CD14-positive monocyte (primary cell): ENCODE results near the gene EIF2AK2. TPM values are rescaled to one million over a fixed set of nuclear protein-coding genes. Genes with fewer than 3 reads are reported as not detected.

Experiments
- DNase-seq, 3 donors: peaks; one replicate each; pipeline ENCODE4 v3.0.0-alpha.2; 2011 to 2022
- H2AFZ ChIP-seq: 2 replicates; pipeline ENCODE4 v1.6.0; 2012; ENCODE audit warnings: mild to moderate bottlenecking, low read depth, low read length, inconsistent platforms; ENCODE audit not compliant: insufficient read depth, poor library complexity, severe bottlenecking
- H3K27ac ChIP-seq, 2 donors: 1 replicate in 1 of 2; 2 replicates in 1 of 2; pipeline ENCODE4 v1.5.1; 2012 to 2013; ENCODE audit warnings: low read length in 2 of 2, control low read depth in 1 of 2, inconsistent platforms in 1 of 2, low read depth in 1 of 2, mild to moderate bottlenecking in 1 of 2
- H3K27me3 ChIP-seq, 2 donors: one replicate each; pipeline versions ENCODE4 v1.6.0 to v1.6.1; 2011 to 2013; ENCODE audit warnings: low read length in 2 of 2; ENCODE audit not compliant: control insufficient read depth in 2 of 2, insufficient read depth in 2 of 2
- H3K36me3 ChIP-seq, 2 donors: replicated peaks in 1 of 2; 1 replicate in 1 of 2; 2 replicates in 1 of 2; pipeline versions ENCODE4 v1.5.1 to v1.6.1; 2012 to 2013; ENCODE audit warnings: low read length in 2 of 2, control low read depth in 1 of 2, inconsistent platforms in 1 of 2, mild to moderate bottlenecking in 1 of 2; ENCODE audit not compliant: insufficient read depth in 2 of 2, control insufficient read depth in 1 of 2
- H3K4me1 ChIP-seq, 2 donors: 1 replicate in 1 of 2; 2 replicates in 1 of 2; pipeline versions ENCODE4 v1.5.1 to v1.6.1; 2012 to 2013; ENCODE audit warnings: low read length in 2 of 2, control low read depth in 1 of 2, inconsistent platforms in 1 of 2, mild to moderate bottlenecking in 1 of 2, moderate library complexity in 1 of 2; ENCODE audit not compliant: insufficient read depth in 2 of 2, control insufficient read depth in 1 of 2
- H3K4me2 ChIP-seq: replicated peaks from 2 replicates; pipeline ENCODE3; 2012; ENCODE audit warnings: low read length, moderate library complexity, mild to moderate bottlenecking; ENCODE audit not compliant: poor library complexity, severe bottlenecking; ENCODE audit errors: extremely low read depth
- H3K4me3 ChIP-seq, 3 experiments: fragments of 200-600 bp in 1 of 3; sonication (generic) in 1 of 3; replicated peaks in 1 of 3; 1 replicate in 2 of 3; 2 replicates in 1 of 3; pipeline ENCODE4 v1.5.1; 2011 to 2013; ENCODE audit warnings: low read length in 3 of 3, mild to moderate bottlenecking in 3 of 3, control low read depth in 2 of 3, low read depth in 2 of 3, inconsistent platforms in 1 of 3, moderate library complexity in 1 of 3
- H3K79me2 ChIP-seq: 2 replicates; pipeline ENCODE4 v1.6.0; 2012; ENCODE audit warnings: mild to moderate bottlenecking, control low read depth, inconsistent platforms, low read length, moderate library complexity; ENCODE audit not compliant: insufficient read depth
- H3K9ac ChIP-seq: 2 replicates; pipeline ENCODE4 v1.6.0; 2017; ENCODE audit warnings: low read length, mild to moderate bottlenecking; ENCODE audit not compliant: insufficient read depth, poor library complexity, severe bottlenecking
- H3K9me3 ChIP-seq, 2 donors: replicated peaks in 1 of 2; 1 replicate in 1 of 2; 2 replicates in 1 of 2; pipeline versions ENCODE4 v1.5.1 to v1.6.1; 2012 to 2013; ENCODE audit warnings: low read length in 2 of 2, control low read depth in 1 of 2; ENCODE audit not compliant: control insufficient read depth in 1 of 2, insufficient read depth in 1 of 2
- H4K20me1 ChIP-seq: 2 replicates; pipeline ENCODE4 v1.6.0; 2012; ENCODE audit warnings: mild to moderate bottlenecking, low read length, control low read depth, moderate library complexity; ENCODE audit not compliant: insufficient read depth
- H3K27ac Mint-ChIP-seq, 7 donors: one replicate each; pipeline ENCODE4 v1.8.0; 2020; ENCODE audit warnings: mild to moderate bottlenecking in 7 of 7, mixed read lengths in 7 of 7, moderate library complexity in 6 of 7, inconsistent platforms in 2 of 7
- H3K27me3 Mint-ChIP-seq, 3 donors: one replicate each; pipeline ENCODE4 v1.8.0; 2021 to 2022; ENCODE audit warnings: low read depth in 3 of 3, mild to moderate bottlenecking in 3 of 3, mixed read lengths in 3 of 3, moderate library complexity in 3 of 3, inconsistent platforms in 1 of 3
- H3K36me3 Mint-ChIP-seq, 2 donors: one replicate each; pipeline ENCODE4 v1.8.0; 2020; ENCODE audit warnings: mixed read lengths in 2 of 2, inconsistent platforms in 1 of 2, mild to moderate bottlenecking in 1 of 2
- H3K4me1 Mint-ChIP-seq: one replicate; pipeline ENCODE4 v1.8.0; 2020; ENCODE audit warnings: mild to moderate bottlenecking, mixed read lengths
- H3K4me3 Mint-ChIP-seq, 2 donors: one replicate each; pipeline ENCODE4 v1.8.0; 2020; ENCODE audit warnings: mild to moderate bottlenecking in 2 of 2, mixed read lengths in 2 of 2, moderate library complexity in 1 of 2
- H3K9me3 Mint-ChIP-seq, 7 donors: one replicate each; pipeline ENCODE4 v1.8.0; 2020 to 2022; ENCODE audit warnings: mixed read lengths in 7 of 7, mild to moderate bottlenecking in 6 of 7, moderate library complexity in 6 of 7, inconsistent platforms in 2 of 7
- WGBS: methylation state at CpG from one replicate; pipeline ENCODE4 v1.1.5; 2013; ENCODE audit warnings: missing lambda C conversion rate; ENCODE audit not compliant: insufficient coverage; 5-methylcytosine and 5-hydroxymethylcytosine counted together
- intact Hi-C, 2 donors: fragments of 100-400 bp; cut with micrococcal nuclease; formaldehyde crosslinking; loops; one replicate each; pipeline versions ENCODE4 v1.15.0 to v1.15.1; 2023
- polyA plus RNA-seq, 3 donors: library from polyadenylated mRNA; depleted of rRNA in 1 of 3; unstranded in 2 of 3; stranded (reverse) in 1 of 3; fragments of 300-500 nt in 2 of 3; fragments of >200 nt in 1 of 3; fragmentation: Illumina TruSeq in 2 of 3; gene quantifications; 1 replicate in 2 of 3; 2 replicates in 1 of 3; pipeline ENCODE4 v1.2.3, GENCODE V29; 2012 to 2021
- TF ChIP-seq, protein P1 (sequence below): fragments of 200-600 bp; IDR thresholded peaks from one replicate; pipeline ENCODE4 v1.8.0; 2022; ENCODE audit warnings: antibody characterized with exemption, mild to moderate bottlenecking

Gene EIF2AK2
- polyA plus RNA-seq, 3 donors = 7.9 to 23.4 (median 17.6) TPM

DNA sequence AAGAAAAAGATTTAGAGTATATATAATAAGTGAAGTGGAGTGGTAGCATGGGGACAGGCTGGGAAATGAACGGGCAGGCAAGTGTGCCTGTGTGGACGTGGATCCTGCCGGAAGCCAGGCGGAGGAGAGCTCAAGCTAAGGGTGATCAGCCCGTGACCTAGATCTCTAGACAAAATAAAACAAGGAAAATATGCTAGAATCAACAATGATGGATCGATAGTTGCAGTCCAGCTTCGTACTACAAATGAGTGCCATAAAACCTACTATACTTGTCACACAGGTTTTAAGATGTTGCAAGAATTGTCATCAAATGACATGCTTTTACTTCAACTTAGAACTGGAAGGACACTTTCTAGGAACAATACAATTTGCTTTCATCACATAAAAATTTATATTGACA is 8.5 kb downstream of the EIF2AK2 start:
- Mint-ChIP-seq H3K36me3 (peaks cover 50 to 72% of the 10 kb centered on the region in 2 donors), H3K4me3 (no peak overlapping the region), H3K9me3 (peaks cover 0 to 3% (median 0%) of the 10 kb centered on the region in 7 donors), H3K27me3 (no peaks in the 10 kb centered on the region), H3K27ac (peak overlapping the region in 1 of 7 donors; percentile 21), H3K4me1 (peaks cover 8% of the 10 kb centered on the region)
- TF ChIP-seq, protein P1, sequence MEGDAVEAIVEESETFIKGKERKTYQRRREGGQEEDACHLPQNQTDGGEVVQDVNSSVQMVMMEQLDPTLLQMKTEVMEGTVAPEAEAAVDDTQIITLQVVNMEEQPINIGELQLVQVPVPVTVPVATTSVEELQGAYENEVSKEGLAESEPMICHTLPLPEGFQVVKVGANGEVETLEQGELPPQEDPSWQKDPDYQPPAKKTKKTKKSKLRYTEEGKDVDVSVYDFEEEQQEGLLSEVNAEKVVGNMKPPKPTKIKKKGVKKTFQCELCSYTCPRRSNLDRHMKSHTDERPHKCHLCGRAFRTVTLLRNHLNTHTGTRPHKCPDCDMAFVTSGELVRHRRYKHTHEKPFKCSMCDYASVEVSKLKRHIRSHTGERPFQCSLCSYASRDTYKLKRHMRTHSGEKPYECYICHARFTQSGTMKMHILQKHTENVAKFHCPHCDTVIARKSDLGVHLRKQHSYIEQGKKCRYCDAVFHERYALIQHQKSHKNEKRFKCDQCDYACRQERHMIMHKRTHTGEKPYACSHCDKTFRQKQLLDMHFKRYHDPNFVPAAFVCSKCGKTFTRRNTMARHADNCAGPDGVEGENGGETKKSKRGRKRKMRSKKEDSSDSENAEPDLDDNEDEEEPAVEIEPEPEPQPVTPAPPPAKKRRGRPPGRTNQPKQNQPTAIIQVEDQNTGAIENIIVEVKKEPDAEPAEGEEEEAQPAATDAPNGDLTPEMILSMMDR = no peak
- DNase-seq = no peak
- WGBS = 98% methylated on average over 5 of the region's 7 CpGs
- no peak overlapping the region for H3K4me3 ChIP-seq
- peaks cover 0 to 5% of the 10 kb centered on the region in 2 donors for H3K4me1 ChIP-seq
- H3K79me2 ChIP-seq = peaks cover 43% of the 10 kb centered on the region
- intact Hi-C loops = no loop called here
- peaks cover 52% of the 10 kb centered on the region for H4K20me1 ChIP-seq
- no peak overlapping the region for H3K4me2 ChIP-seq
- no peak overlapping the region for H2AFZ ChIP-seq
- no peaks in the 10 kb centered on the region for H3K9me3 ChIP-seq
- no peak overlapping the region for H3K9ac ChIP-seq
- no peak overlapping the region for H3K27ac ChIP-seq
- H3K27me3 ChIP-seq = no peaks in the 10 kb centered on the region
- peaks cover 50 to 76% of the 10 kb centered on the region in 2 donors for H3K36me3 ChIP-seq

DNA sequence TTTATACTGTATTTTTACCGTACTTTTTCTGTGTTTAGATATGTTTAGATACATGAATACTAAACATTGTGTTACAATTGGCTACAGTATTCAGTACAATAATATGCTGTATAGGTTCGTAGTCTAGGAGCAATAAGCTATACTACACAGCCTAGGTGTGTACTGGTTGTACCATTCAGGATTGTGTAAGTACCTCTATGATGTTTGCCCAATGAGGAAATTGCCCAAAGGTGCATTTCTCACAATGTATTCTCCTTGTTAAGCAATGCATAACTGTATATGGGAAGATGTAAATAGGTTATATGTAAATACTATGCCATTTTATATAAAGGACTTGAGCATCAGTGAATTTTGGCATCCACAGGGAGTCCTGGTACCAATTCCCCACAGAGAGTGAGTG is 10.7 kb downstream of the EIF2AK2 start:
- no peak overlapping the region for H2AFZ ChIP-seq
- no peak overlapping the region for H3K4me3 ChIP-seq
- no peaks in the 10 kb centered on the region for H3K27me3 ChIP-seq
- Mint-ChIP-seq H3K27me3 (no peaks in the 10 kb centered on the region), H3K9me3 (no peaks in the 10 kb centered on the region), H3K36me3 (peaks cover 54 to 75% of the 10 kb centered on the region in 2 donors), H3K4me3 (no peak overlapping the region), H3K4me1 (peaks cover 7% of the 10 kb centered on the region), H3K27ac (no peak overlapping the region)
- peaks cover 30% of the 10 kb centered on the region for H4K20me1 ChIP-seq
- H3K4me2 ChIP-seq = no peak overlapping the region
- H3K9ac ChIP-seq = no peak overlapping the region
- peaks cover 0 to 5% of the 10 kb centered on the region in 2 donors for H3K4me1 ChIP-seq
- H3K9me3 ChIP-seq = no peaks in the 10 kb centered on the region
- TF ChIP-seq, protein P1 = no peak
- H3K27ac ChIP-seq = no peak overlapping the region
- H3K36me3 ChIP-seq = peaks cover 69 to 87% of the 10 kb centered on the region in 2 donors
- no peak for DNase-seq
- intact Hi-C loops = no loop called here
- no CpG with 5 or more reads among the region's 2 CpGs for WGBS
- peaks cover 22% of the 10 kb centered on the region for H3K79me2 ChIP-seq
